Fibroblast of skin of scalp (primary cell): Measurements from ENCODE around the gene PFKFB1.
A peak's percentile ranks its signal among the peaks of the same experiment; 100 is the strongest.

Experiments used
- DNase-seq: peaks from one replicate; pipeline ENCODE4 v3.0.0-alpha.2; 2013

Gene PFKFB1

DNA sequence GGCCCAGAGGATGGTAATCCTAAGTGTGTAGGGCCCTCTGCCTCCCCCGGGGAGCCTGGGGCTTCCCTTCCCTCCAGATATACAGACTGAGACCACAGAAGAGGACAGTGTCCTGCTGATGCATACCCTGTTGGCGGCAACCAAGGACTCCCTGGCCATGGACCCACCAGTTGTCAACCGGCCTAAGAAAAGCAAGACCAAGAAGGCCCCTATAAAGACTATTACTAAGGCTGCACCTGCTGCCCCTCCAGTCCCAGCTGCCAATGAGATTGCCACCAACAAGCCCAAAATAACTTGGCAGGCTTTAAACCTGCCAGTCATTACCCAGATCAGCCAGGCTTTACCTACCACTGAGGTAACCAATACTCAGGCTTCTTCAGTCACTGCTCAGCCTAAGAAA lies 71.4 kb downstream of the PFKFB1 start:
- no peak for DNase-seq

DNA sequence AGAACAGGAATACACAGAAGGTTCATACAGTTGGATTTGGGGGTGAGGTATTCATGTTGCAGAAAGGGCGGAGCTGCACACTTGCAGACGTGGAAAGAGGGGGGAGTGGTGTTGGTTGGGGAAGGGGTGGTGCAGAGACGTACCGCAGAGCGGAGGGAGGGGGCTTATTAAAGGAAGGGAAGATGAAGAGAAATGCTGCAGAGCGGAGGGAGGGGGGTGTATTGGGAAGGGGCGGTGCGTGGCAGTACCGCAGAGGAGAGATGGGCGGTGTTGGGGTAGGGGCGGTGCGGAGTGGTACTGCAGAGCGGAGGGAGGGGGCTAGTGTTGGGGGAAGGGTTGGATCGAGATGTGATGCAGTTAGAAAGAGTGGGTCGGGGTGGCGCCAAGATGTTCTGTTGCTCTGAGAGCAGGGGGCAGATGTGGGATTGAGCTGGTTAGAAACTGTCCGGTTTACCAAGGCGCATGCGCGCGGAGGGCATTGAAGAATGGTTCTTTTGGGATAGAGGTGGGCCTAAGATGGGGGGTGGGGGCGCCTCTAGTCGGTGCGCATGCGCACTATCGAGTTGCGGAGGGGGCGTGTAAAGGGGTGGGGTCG lies 72.5 kb downstream of the PFKFB1 start:
- peak; percentile 85 for DNase-seq

- peak; percentile 34 for DNase-seq
These were observed 73.2 kb downstream of the PFKFB1 start, which contains the start of gene TRO for GRCh38 chrX:54920610-54921426. Gene TRO, plus strand, starts transcription at chrX:54920824. Its CDS starts 1,423 bp downstream, at chrX:54922247.

DNA sequence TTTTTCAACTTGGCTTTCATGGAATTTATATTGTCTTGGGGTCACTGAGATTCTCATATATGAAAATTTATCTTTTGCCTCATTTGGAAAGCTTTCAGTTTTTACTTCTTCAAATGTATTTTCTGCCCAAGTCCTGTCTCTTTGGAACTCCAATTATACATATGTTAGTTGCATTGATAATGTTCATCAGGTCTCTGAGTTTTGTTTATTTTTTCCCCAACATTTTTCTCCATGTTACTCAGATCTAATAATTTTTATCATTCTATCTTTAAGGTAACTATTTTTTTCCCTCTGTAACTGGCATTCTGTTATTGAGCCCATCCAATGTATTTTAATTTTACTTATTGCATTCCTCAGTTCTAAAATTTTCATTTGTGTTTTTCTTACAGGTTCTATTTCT lies 84.0 kb downstream of the PFKFB1 start:
- DNase-seq: no peak

DNA sequence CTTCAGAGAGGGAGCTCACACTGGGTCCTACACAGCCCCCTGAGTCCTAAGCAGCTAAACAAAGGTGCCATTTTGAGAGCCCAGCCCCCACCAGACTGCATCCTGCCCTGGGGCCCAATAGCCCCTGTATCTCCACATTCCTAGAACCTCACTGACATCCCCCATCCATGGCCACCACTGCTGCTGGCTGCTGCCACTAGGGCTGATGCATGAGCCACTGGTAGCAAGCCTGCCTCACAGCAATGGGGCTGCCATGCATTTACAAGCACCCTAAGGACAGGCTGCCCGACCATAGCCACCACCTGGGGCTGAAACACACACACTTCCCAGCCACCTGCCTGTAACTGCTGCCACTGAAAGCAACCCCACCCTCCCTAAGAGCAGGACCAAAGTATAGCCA lies 99.8 kb downstream of the PFKFB1 start:
- DNase-seq: no peak

DNA sequence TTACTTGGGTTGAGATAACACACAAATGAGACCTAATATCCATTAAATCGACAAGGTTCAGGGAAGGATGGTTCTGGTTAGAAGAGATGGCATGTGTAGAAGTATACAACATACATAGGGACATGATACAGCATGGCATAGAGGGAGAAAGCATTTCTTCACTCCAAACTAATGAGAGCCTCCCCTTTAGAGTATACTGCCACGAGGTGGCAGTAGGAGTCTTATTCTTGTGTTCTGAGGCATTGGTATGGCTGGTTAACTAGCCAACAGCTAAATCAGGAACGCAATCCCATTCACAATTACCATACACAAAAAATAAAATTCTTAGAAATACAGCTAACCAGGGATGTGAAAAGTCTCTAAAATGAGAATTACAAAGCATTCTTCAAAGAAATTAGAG lies 102.4 kb downstream of the PFKFB1 start:
- DNase-seq: peak; percentile 29

DNA sequence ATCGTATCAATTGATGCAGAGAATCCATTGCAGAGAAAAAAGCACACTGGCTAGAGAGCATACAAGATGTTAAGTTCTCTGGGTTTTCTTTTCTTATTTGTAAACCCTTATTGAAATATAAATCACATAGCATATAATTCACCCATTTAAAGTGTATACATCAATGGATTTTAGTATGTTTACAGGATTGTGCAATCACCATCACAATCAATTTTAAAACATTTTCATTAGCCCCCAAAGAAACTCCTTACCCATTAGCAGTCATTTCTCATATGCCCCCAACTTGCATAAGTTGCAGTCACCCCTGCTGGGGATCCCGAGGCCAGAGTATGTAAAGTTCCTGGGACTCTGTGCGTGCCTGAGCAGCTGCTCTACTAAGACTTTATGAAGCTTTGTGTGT lies 108.2 kb downstream of the PFKFB1 start:
- DNase-seq: no peak
